Fibroblast of skin of left quadriceps (primary cell): ENCODE results near the gene AKAP12.
A peak's percentile ranks its signal among the peaks of the same experiment; 100 is the strongest.

Source experiments
- DNase-seq, 2 experiments: peaks; one replicate each; pipeline ENCODE4 v3.0.0-alpha.2; 2013; ENCODE audit warnings: low read depth in 2 of 2

The AKAP12 gene

GRCh38 chr6:151239603-151240035, at the start of gene AKAP12:
Gene AKAP12, plus strand, starts transcription at chr6:151239967. Its CDS starts 596 bp downstream, at chr6:151240563.
- peak; percentile 35 to 38 for DNase-seq

GRCh38 chr6:151191527-151191926, 48.2 kb upstream of the AKAP12 start:
- DNase-seq = no peak

- peak; percentile 68 to 69 for DNase-seq
Observed at GRCh38 chr6:151196555-151196954, 43.2 kb upstream of the AKAP12 start.

- DNase-seq = no peak
Observed at GRCh38 chr6:151197556-151197955, 42.2 kb upstream of the AKAP12 start.

- DNase-seq = no peak
Observed at GRCh38 chr6:151199991-151200390, 39.8 kb upstream of the AKAP12 start.

GRCh38 chr6:151205721-151206600, 33.8 kb upstream of the AKAP12 start:
- no peak for DNase-seq

- DNase-seq = no peak
Observed at GRCh38 chr6:151207674-151208073, 32.1 kb upstream of the AKAP12 start.

GRCh38 chr6:151209071-151209831, 30.5 kb upstream of the AKAP12 start:
- DNase-seq = no peak

- no peak for DNase-seq
Observed at GRCh38 chr6:151211075-151211474, 28.7 kb upstream of the AKAP12 start.

- DNase-seq = no peak
Observed at GRCh38 chr6:151213352-151213751, 26.4 kb upstream of the AKAP12 start.

GRCh38 chr6:151215999-151216398, 23.8 kb upstream of the AKAP12 start:
- no peak for DNase-seq

- DNase-seq = no peak
Observed at GRCh38 chr6:151216804-151217203, 23.0 kb upstream of the AKAP12 start.

- DNase-seq = no peak
Observed at GRCh38 chr6:151219192-151219591, 20.6 kb upstream of the AKAP12 start.

- DNase-seq = no peak
Observed at GRCh38 chr6:151224076-151224475, 15.7 kb upstream of the AKAP12 start.

GRCh38 chr6:151225919-151226318, 13.8 kb upstream of the AKAP12 start:
- DNase-seq = no peak

- DNase-seq = no peak
Observed at GRCh38 chr6:151228788-151229400, 10.9 kb upstream of the AKAP12 start.

- no peak for DNase-seq
Observed at GRCh38 chr6:151229401-151230276, 10.1 kb upstream of the AKAP12 start.

GRCh38 chr6:151230277-151230577, 9.5 kb upstream of the AKAP12 start:
- DNase-seq = no peak

GRCh38 chr6:151232899-151233298, 6.9 kb upstream of the AKAP12 start:
- no peak for DNase-seq

- DNase-seq = no peak
Observed at GRCh38 chr6:151233731-151234130, 6.0 kb upstream of the AKAP12 start.

- DNase-seq = no peak
Observed at GRCh38 chr6:151236668-151237401, 2.9 kb upstream of the AKAP12 start.
